Bronchial smooth muscle cell (primary cell): ENCODE results near the gene SPACA9. TPM values are rescaled to one million over a fixed set of nuclear protein-coding genes. Genes with fewer than 3 reads are reported as not detected.

Source experiments
- total RNA-seq: library from RNA; depleted of rRNA; stranded (reverse); fragments of >200 nt; gene quantifications from 2 replicates; pipeline ENCODE4 v1.2.1, GENCODE V29; 2014

SPACA9 gene
- total RNA-seq: 2.7 and 4.9 TPM in 2 replicates

DNA sequence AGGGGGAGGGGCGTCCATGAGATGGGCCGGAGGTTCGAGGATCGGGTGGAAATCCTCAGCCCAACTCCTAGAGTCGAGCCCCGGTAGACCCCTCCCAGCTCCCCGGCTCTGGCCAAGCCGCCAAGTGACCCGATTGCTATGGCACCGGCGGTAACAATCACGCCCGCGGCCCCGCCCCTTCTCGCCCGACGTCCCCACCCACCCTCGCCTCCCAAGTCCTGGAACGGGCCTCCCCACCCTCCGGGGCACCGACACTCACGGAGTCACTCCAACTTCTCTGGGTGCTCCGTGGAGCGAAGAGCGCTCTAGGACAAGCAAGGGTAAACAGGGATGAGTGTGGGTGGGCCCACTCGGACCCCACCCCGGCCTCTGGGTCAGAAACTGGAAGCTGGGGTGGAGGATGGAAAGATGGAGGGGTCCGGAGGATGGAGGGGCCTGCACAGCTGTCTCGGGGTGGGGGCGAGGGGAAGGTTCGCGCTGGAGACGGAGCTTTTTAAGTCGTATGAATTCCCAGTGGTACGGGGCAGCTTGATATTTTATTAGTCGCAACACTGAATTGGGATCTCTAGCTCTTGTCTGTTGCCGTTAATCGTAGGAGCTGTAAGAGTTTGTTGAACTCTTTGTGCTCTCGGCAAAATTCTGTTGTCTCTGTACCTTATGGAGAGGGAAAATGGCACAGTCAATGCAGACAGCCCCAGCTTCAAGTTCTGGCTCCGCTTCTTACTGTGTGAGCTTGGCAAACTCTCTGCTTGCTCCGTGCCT, at the start of gene SPACA9:
TSS of gene SPACA9 (plus strand) at position 204 of the 762 bp plus-strand sequence. CDS start 5,050 bp downstream, outside the sequence.

GRCh38 chr9:132877824-132878694, 639 bp upstream of the SPACA9 start, which contains the start of gene AK8:
Gene AK8, minus strand, starts transcription at chr9:132878284. Its CDS starts 29 bp downstream, at chr9:132878255.

Other genes with a start within 250 kb of the SPACA9 start
- 5.8 and 6.6 TPM in 2 replicates for gene DDX31, start 208.9 kb upstream of the SPACA9 start, total RNA-seq
- 9.0 and 9.3 TPM in 2 replicates for gene GTF3C4, start 208.4 kb upstream of the SPACA9 start, total RNA-seq
- 0.26 and 0.47 TPM in 2 replicates for gene AK8, start 614 bp upstream of the SPACA9 start, total RNA-seq
- 29.2 and 40.4 TPM in 2 replicates for gene TSC1, start 65.7 kb downstream of the SPACA9 start, total RNA-seq
- gene GFI1B, start 99.8 kb downstream of the SPACA9 start, total RNA-seq: not detected in 2 replicates
- gene GTF3C5, start 152.1 kb downstream of the SPACA9 start, total RNA-seq: 28.7 and 33.3 TPM in 2 replicates
- gene CEL, start 183.1 kb downstream of the SPACA9 start, total RNA-seq: 0.32 and 0.34 TPM in 2 replicates
- 20.2 and 20.4 TPM in 2 replicates for gene RALGDS, start 242.3 kb downstream of the SPACA9 start, total RNA-seq